SKM-1 (cell line): ENCODE measurements around the gene RAB3IP.
"Not testable (repeated sequence)": the region's sequence is repeated elsewhere in the genome, so short reads cannot be mapped to it uniquely, and the experiment has no call there.

ENCODE experiments used
- DNase-seq: peaks from one replicate; lab custom pipeline; 2025; ENCODE audit not compliant: unreplicated experiment; lab: John Stamatoyannopoulos, UW

The RAB3IP gene

DNA sequence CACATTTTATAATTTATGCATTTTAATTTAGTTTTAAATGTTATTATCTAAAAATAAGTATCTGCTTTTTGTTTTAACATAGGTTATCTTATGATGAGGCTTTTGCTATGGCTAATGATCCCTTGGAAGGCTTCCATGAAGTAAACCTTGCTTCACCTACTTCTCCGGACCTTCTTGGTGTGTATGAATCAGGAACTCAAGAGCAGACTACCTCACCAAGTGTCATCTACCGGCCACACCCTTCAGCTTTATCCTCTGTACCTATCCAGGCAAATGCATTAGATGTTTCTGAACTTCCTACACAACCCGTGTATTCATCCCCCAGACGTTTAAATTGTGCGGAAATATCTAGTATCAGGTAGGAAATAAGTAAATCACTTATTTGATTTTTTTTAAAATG, 16.6 kb downstream of the RAB3IP start:
- no peak for DNase-seq

DNA sequence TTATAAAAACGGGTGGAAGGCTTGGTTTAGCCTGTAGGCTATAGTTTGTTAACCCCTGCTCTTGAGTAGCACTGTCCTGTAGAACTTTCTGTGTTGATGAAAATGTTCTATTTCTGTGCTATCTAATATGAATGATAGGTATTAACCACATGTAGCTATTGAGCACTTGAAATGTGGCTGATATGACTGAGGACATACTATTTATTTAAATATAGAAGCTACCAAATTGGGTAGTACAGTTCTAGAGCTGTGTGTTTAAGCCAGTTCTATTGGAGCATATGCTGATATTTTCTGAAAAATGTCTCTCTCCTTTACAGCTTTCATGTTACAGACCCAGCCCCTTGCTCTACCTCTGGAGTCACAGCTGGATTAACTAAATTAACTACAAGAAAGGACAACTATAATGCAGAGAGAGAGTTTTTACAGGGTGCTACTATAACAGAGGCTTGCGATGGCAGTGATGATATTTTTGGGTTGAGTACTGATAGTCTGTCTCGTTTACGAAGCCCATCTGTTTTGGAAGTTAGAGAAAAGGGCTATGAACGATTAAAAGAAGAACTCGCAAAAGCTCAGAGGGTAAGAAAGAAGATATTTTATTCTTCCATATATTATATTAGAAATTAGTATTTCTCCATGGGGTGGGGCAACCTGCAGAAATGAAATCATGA, 17.6 kb downstream of the RAB3IP start:
- DNase-seq = no peak

DNA sequence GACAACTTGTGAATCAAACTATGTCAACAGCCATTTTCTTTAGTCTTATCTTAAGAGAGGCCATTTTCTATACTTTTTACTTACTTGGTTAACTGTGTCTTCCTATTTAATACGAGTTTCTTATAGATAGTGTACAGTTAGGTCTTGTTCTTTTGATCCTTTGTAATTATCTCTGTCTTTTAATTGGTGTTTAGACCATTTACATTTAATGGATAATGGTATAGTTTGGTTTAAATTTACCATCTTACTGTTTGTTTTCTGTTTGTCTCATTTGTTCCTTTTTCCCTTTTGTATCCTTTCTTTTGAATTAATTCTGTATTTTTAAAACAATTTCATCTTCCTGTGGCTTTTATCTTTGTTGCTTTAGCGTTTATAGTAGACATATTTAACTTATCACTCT, 19.4 kb downstream of the RAB3IP start:
- no peak for DNase-seq

DNA sequence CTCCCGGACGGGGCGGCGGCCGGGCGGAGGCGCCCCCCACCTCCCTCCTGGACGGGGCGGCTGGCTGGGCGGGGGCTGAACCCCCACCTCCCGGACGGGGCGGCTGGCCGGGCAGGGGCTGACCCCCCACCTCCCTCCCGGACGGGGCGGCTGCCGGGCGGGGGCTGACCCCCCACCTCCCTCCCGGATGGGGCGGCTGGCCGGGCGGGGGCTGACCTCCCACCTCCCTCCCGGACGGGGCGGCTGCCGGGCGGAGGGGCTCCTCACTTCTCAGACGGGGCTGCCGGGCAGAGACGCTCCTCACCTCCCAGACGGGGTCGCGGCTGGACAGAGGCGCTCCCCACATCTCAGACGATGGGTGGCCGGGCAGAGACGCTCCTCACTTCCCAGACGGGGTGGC, 20.9 kb downstream of the RAB3IP start:
- DNase-seq = not testable (repeated sequence)

DNA sequence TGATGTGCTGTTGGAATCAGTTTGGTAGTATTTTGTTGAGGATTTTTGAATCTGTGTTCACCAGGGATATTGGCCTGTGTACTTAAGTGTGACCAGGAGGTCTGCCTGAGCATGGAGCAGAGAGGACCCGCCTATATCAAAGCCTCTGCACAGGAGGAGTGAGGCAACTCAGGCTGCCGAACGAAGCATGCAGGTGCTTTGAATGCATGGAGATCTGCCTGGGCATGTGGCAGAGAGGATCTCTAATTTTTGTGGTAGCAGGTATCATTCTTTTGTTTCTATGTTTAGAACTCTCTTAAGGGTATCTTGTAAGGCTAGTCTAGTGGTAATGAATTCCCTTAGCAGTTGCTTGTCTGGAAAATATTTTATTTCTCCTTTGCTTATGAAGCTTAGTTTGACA, 26.9 kb downstream of the RAB3IP start:
- DNase-seq = no peak

DNA sequence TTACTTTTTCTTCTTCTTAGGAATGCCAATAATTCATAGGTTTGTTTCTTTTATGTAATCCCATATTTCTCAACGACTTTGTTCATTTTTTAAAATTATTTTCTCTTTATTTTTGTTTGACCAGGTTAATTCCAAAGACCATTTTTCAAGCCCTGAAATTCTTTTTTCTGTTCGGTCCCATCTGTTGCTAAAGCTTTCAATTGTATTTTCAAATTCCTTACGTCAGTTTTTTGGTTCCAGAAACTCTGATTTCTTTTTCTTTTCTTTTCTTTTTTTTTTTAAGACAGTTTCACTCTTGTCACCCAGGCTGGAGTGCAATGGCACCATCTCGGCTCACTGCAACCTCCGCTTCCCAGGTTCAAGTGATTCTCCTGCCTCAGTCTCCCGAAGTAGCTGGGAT, 27.6 kb downstream of the RAB3IP start:
- DNase-seq = no peak

DNA sequence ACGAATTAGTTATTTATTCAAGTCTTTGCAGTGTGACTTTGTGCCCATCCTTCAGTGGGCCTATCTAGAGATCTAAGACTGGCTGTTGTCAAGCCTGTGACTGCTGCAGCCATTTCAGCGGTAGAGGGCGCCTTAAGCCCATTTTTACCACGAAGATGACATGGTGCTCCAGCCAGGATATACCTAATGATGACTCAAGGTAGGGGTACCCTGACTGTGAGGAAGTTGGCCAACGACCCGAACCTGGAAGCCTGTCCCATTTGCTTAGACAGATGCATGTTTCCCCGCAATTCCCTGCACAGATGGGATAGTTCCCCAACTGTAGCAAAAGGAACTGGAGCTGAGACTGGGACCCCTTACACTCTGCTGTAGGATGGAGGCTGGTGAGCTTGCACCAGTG, 41.3 kb downstream of the RAB3IP start:
- DNase-seq = no peak

DNA sequence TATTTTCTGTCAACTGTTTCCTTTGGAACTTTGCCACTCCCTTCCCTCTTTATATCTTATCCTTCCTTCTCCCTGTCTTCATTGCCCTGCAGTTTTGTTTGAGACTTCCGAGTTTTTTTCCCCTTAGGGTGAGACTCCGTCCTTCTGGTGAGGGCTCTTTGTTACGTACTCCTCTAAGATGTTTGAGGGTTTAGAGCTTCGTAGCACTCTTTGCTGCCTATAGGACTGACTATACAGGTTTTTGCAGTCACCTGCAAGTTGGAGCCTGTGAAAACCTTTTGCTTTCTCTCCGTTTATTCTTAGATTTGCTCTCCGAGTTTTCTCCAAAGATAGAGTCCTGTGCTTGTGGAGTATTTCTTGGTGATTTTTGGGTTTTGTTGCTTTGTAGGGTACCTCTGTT, 44.7 kb downstream of the RAB3IP start:
- no peak for DNase-seq

DNA sequence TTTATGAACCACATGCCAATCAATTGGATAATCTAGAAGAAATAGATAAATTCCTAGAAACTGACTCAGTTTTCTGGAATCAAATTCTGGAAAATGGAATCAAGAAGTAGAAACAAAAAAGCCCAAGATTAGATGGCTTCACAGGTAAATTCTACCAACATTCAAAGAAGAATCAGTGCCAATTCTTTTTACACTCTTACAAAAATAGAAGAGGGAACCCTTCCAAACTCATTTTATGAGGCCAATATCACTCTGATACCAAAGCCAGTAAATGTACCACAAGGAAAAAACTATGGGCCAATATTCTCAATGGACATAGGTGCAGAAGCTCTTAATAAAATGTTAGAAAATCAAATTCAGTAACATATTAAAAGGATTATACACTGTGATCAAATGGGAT, 50.7 kb downstream of the RAB3IP start:
- no peak for DNase-seq

DNA sequence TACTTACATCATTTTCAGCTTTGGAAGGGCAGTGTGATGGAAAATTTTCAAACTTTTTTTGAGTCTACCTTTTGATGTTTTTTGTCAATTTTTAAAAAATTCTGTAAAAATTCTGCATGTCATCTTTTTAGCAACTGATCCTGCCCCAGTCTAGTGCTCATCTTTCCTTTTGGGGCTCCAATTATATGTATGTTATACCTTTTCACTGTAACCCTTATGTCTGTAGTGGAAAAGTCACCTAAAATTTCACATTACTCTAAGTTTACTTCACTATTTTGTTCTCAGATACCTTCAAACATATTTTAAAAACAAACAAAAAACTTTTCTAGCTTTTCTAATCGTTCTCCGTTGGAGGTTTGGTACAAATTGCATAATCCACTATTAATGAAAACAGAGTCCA, 53.9 kb downstream of the RAB3IP start:
- DNase-seq = no peak

DNA sequence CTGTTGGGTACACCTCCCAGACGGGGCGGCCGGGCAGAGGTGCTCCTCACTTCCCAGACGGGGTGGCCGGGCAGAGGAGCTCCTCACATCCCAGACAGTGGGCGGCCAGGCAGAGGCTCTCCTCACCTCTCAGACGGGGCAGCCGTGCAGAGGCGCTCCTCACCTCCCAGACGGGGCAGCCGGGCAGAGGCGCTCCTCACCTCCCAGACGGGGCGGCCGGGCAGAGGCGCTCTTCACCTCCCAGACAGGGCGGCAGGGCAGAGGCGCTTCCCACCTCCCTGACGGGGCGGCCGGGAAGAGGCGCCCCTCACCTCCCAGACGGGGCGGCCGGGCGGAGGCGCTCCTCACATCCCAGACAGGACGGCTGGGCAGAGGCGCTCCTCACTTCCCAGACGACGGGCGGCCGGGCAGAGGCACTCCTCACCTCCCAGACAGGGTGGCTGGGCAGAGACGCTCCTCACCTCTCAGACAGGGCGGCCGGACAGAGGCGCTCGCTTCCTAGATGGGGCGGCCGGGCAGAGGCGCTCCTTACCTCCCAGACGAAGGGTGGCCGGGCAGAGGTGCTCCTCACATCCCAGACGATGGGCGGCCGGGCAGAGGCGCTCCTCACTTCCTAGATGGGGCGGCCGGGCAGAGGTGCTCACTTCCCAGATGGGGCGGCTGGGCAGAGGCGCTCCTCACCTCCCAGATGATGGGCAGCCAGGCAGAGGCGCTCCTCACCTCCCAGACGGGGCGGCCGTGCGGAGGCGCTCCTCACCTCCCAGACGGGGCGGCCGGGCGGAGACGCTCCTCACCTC, 68.6 kb downstream of the RAB3IP start:
- not testable (repeated sequence) for DNase-seq

DNA sequence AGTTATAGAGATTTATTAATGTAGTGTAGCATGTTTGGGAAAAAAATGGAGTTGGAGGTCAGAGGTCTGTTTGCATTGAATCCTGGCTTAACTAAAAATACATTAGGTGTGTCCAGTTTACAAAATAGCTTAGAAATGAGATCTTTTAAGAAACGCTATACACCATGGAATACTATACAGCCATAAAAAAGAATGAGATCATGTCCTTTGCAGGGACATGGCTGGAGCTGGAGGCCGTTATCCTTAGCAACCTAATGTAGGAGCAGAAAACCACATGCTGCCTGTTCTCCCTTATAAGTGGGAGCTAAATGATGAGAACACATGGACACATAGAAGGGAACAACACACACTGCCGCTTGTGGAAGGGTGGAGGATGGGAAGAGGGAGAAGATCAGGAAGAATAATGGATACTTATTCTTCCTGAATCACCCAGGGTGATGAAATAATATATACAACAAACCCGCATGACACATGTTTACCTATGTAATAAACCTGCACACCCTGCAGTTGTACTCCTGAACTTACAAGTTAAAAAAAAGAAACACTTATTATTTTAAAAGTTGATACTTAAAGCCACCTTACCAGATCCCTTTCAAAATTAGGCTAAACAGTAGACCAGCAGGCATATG, 72.3 kb downstream of the RAB3IP start:
- no peak for DNase-seq

DNA sequence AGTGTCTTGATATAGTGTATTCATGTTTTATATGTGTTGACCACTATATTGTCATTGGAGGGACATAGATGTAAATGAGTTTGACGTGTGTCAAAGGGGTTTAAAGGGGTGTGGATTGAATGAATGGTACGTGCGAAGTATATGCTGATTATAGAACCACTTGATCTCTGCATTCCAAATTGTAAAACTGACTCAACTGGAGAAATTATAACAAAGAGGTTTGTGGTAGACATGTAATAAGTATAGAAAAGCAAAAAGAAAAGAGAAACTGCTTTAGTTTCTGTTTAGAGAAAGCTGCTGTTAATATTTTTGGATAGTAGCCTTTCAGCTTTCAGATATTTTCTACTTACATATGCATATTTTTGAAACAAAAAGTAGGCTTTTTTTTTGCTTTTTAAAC, 77.4 kb downstream of the RAB3IP start:
- DNase-seq = no peak

DNA sequence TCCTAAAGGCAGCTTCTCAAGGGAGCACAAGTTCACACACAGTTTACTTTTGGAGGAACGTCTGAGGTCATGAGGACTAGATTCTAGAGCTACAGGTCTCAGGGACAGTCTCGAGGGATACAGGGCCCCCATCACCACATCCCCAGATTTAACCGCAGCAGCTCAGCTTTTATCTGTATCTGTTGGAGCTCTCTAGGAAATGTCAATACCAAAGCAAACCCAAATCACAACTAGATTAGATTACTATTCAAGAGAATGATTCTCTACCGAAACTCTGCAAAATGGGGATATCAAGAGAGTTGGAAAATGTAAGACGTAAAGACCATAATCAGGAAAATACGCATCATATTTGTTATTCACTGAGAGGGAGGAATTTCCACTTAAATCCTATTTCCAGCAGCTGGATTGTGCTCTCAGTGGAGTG, 82.4 kb downstream of the RAB3IP start:
- no peak for DNase-seq

DNA sequence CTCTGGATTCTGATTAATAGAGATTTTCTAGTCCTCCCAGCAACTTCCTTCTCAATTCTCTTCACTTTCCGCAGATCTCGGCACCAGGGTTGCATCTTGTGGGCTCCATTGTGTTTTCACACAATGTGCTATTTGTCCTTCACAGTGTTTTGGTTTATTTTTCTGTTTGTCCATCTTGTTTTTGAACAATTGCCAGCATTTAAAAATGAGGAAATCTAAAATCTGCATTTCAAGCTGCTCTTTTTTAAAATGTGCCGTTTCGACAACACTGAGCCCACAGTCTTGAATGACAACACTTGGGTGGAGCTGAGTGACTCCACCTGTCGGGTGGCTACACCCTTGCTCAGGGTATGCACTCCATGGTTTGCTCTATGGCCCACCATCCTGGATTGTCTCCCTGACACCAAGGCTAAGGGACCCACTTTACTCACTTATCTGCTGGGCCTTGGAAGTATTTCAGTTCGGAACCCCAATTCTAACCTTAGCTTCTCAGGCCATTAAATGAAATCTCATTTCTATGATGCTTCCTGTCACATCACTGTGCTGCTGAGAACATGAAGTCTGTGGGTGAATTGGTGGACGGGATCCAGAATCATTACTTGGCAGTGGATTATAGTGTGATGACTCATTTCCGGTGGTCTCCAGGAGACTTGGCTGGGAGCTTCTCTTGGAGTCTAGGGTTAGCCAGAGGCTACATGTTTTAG, 82.9 kb downstream of the RAB3IP start:
- no peak for DNase-seq

DNA sequence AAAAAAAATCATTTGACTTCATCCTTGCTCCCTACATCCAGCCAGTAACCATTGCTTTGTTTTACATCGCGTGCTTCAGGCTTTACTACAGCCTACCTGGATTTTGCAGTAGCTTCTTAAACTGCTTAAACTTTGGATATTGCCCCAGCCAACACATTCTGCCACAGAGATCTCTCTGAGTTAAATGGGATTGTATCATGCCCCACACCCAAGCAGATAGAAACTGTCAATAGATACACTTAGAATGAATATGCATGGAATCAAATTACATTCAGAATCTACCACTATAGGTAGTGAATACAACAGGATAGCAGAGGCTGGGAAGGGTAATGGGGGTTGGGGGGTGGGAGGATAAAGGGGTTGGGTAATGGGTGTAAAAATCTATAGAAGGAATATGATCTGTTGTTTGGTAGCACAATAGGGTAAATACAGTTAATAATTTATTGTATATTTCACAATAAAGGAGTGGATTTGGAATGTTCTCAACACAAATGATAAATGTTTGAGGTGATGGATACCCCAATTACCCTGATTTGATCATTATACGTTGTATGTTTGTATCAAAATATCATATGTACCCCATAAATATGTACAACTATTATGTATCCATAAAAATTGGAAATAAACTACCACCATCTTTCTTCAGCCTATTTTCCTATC, 83.7 kb downstream of the RAB3IP start:
- no peak for DNase-seq

DNA sequence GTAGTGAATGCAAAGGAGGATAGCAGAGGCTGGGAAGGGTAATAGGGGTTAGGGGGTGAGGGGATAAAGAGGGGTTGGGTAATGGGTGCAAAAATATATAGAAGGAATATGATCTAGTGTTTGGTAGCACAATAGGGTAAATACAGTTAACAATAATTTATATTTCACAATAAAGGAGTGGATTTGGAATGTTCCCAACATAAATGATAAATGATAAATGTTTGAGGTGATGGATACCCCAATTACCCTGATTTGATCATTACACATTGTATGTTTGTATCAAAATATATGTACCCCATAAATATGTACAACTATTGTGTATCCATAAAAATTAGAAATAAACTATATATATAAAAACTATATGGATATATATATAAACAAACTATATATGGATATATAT, 85.4 kb downstream of the RAB3IP start:
- no peak for DNase-seq

DNA sequence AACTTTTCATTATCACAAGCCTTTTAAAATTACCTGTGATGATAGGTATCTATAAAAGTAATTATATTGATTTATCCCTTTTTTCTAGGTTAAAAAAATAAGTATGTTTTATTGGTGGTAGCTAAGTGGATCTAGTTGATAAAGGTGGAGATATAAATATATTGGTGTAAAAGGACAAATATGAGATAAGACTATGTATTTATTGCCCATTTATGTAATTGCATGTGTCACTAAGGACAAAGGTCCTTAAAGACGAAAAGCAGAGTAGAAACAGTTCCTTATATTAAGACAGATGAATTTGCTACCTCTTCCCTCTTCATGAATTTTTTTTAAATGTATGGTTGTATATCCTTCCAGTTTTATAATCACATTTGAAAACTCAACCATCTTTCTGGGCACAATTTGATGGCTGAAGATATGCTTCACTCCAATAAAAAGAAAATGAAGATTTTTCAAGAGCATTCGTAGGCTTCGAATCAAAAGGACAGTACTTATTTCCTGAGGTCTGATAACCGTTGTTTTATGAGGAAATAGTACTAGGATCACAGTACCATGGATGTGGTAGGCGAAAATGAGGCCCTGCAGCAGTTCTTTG, 86.4 kb downstream of the RAB3IP start, which contains the start of gene MYRFL:
MYRFL (plus strand) TSS at position 262 of the 595 bp plus-strand sequence; CDS start at position 553, 291 bp downstream.
- no peak for DNase-seq

DNA sequence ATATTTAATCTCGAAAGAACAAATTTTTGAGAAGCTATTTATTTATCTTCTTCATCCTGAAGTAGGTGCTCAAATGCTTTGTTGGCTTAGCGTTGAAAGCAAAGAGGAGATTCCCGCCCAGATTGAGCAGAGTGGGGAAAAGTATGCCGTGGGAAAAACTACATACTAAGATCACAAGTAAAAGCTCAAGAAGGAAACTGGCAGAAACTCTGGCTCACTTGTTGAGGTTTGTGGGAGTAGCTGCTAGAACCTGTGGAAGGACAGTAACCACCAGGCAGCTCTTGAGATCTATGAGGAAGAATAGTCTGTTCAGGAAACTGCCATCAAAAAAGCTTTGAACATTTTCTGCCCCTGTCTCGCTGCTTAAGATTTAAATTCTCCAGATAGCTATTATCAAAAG, 90.2 kb downstream of the RAB3IP start:
- DNase-seq = no peak

DNA sequence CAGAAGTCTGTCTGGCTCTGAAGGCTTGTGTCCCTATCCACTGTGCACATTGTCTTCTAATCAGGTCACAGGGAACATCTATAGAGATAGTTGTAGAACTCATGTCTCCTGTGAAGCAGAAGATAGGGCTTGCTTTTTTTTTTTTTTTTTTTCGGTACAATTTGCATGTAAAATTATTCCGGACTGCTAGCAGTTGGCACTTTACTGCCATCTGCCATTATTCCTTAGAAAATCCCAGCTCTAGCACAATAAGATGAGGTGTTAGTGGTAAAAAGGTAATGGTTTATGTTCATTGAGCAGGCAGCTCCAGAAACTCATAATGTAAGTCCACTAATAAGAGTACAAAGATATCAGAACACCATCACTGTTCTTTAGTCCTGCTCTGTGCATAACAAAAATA, 95.0 kb downstream of the RAB3IP start:
- no peak for DNase-seq

DNA sequence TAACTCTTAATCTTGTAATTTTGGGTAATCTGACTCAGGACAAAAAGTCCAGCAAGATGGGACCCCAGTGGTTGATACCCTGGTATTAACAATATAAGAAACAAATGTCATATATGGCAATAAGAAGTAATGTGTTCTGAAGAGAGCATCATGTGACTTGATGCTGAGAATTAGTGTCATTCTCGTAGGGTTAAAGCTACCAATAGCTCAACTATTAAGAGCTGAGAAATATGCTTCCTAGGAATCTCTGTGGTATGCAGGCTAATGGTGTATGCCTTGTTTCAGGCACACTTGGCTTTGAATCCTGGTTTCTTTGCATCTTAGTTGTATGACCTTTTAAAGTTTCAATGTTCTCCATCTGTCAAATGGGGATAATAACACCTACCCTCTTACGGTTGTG, 95.5 kb downstream of the RAB3IP start:
- DNase-seq = no peak
